Activated CD4-positive, alpha-beta T cell treated with anti-CD3 and anti-CD28 coated beads, Interleukin-2, Interleukin-6, amounts not matched to agents 100 ng/mL and 50 ng/mL, durations not matched to agents 16 hours and 8 hours (primary cell): ENCODE measurements around the gene P2RX5.

Experiments used
- DNase-seq: peaks from one replicate; pipeline ENCODE4 v3.0.0-alpha.2; 2020

P2RX5 gene

DNA sequence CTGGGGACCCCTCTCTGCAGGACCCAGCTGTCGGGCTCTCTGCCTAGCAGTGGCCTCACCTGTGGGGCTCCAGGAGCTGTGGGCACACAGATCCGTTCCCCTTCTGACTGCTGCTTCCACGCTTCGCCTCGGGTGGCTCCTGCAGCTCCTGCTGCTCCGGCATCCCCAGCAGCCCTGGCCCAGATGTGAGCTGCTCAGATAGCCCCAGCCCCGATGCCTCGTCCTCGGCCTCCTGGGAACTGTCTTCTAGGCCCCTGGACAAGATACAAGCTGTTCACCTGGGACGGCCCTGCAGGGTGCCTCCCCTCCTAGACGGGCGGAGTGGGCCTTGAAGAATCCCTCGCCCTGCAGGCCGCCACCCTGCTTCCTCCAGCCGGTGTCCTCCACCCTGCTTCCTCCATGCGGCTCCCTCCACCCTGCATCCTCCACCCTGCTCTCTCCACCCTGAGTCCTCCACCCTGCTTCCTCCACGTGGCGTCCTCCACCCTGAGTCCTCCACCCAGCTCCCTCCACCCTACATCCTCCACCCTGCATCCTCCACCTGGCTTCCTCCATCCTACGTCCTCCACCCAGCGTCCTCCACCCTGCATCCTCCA, 16.3 kb downstream of the P2RX5 start:
- no peak for DNase-seq

DNA sequence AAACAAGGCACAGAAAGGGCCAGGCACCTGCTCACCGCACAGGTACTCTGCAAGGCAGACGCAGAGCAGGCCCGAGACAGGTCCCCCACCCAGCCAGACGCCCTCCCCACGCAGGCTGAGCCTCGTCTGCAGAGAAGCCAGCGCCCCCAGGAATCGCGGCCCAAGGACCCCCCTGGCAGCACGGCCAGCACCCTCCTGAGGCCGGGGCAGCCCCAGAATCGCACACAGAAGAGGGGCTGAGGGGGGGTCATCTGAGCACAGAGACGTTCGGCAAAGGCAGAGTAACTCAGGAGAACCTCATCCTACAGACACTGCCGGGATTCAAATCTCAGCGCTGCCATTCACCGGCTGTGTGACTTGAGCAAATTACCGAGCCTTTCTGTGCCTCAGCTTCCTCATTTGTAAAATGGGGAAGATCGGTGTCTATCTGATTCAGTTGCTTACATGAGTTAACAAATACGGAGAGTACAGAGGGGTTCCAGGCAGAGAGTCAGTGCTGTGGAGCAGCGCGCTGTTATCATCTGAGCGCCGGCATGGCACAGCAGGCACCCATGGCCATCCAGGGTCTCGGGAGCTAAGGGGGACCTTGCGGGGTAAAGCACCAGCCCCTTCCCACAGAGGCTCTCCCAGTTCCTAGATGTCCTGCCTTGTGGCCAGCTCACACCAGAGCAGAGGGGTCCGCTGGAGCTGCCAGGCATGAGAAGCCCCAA, 17.0 kb downstream of the P2RX5 start:
- DNase-seq: no peak

DNA sequence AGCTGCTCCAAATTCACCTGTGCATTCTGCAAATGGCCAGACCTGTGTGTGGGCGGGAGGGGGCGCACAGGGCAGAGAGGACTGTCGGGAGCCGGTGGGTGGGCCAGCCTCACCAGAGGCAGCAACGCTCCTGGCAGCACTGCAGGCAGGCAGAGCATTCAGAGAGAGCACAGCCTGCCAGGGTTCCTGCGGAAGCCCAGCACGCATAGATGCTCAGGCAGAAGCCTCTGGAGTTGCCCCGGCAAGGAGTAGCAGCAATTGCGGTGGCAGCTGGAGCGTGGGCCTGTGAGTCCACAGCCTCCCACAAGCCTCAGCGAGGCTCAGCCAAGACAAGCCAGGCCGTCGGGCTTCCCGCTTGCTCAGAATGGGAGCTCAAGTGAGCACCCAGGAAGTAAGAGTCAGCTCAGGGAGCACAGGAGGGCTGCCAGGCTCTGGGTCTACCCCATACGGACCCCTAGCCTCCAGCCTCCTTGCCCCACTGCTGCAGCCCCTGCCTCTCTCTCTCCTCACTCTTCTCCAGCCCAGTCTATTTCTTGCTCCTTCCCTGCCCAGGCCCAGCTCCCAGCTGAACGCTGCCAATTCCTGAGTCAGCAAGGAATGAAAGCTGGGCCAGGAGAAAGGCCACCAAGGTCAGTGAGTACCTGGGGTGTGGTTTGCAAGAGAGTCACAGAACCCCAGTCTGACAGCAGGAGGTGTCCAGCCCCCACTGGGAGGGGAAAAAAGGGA, 17.7 kb downstream of the P2RX5 start:
- DNase-seq: no peak

DNA sequence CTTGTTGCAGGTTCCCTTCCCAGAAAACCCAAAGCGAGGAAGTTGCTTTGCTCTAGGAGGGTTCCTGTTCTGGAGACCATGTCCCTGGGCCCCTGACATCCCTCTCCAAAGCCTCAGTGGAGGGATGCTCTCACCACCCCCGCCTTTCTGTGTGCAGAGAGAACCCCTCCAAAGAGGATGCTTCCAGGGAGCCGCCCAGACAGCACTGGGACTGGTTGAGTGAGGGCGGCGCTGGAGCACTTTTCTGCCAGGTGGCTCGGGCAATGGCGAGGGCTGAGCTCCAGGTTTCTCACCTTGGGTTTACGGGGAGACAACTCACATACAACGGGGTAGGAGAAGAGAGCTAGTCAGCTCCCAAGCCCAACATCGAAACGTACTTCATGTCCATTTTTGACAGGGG, 20.1 kb downstream of the P2RX5 start:
- DNase-seq: no peak

GRCh38 chr17:3672571-3672970, 23.4 kb downstream of the P2RX5 start:
- DNase-seq: no peak

GRCh38 chr17:3669548-3669947, 26.4 kb downstream of the P2RX5 start:
- no peak for DNase-seq

DNA sequence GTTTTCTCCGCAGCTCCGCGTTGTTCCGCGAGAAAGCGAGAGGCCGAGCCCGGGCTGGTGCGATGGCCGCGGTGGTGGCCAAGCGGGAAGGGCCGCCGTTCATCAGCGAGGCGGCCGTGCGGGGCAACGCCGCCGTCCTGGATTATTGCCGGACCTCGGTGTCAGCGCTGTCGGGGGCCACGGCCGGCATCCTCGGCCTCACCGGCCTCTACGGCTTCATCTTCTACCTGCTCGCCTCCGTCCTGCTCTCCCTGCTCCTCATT, 26.9 kb downstream of the P2RX5 start:
- no peak for DNase-seq

DNA sequence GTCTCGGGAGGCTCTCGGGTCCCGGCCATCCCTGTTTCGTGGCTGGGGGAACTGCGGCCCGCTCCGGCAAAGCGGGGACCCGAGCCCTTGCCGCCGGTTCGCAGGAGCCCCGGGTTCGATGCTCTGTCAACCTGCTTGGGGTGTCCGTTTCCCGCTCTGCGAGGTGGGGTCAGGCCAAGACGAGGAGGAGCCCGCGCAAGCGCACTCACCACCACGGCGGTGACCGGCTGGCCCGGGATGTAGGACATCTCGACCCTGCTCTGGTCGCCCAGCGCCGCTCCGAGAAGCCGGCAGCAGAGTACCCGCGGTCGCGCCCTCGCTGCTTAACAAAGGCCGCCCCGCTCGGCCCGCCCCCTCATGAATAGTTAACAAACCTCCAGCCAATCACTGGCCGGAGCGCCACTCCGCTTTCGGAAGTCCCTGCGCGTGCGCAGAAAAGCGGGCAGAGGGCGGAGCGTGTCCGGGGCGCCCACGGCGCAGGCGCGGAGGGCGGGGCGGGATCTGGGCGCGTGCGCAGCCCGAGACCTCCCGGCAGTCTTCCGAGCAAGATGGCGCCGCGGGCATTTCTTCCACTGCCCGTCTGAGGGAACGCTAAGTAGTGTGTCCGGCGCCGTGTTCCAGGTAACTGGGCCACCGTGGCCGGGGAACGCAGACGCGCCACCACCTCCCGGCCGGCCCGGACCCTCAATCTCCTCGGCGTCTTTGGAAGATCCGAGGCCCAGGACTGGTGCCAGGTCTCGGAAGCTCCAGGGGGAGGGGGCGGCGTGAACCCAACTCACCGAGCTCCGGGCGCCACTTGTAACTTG, 27.5 kb downstream of the P2RX5 start, which contains the start of the genes EMC6 and TAX1BP3:
Gene EMC6 (plus strand): TSS at position 534 of the 806 bp plus-strand sequence. CDS start 335 bp downstream, outside the sequence.
Gene TAX1BP3 (minus strand): TSS at position 300 of the 806 bp plus-strand sequence. CDS start 52 bp downstream, at position 248.
- peak; percentile 100 for DNase-seq

DNA sequence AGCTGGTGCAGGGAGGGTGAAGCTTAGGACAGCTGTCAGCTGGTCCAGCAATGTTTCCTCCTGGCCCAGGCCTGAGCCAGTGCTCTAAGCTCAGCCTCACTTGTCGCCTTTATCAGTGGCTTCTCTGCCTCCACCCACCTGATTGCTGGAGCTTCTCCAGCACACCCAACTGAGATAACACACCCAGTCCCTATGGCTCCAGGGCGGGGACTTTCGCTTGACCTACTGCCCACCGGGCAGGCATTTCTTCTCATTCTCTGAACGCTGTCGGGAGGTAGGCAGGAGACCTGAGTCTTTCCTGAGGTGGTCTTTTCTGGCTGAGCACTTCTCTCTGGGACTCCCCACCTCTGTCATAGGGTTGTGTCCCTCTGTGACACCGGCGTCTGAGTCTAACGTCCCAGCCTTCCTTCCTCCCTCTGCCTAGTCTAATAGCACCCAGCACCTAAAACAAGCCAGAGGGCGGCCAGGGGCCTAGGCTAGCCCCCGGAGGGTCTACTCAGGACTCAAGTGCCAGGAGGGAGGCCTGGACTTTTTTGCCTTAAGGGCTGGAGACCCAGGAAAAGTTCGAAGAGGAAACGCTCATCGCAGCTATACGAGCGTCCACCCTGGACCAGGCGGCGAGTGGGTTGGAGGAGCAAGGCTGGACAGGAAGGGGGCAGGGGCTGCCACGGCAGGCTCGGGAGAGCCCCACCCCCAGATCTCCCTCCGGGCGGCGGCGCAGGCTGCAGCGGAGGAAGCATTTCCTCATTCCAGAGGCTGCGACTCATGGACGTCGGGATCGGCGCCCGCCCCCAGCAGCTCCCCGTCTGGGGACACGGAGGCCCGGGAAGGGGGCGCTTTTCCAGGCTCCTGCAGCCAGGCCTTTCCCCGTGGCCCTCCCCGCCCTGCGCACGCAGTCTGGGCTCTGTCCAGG, 28.3 kb downstream of the P2RX5 start:
- peak; percentile 19 for DNase-seq

DNA sequence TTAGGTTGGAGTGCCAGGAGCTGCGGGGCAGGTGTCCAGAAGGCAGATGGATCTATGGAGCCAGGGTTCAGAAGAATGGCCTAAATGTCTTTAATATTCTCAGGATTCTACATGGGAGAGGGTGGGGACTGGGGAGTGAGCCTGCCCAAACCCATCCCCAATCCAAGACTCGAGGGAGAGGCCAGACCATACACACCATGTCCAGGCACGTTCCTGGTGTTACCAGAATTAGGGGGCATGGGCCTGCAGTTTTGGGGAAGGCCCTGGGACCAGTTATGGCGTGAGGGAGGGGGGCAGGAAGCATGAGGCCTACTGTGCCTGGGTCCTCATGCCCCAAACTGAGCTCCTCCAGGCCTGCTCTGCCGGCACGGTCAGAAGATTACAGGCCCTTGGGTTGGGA, 29.4 kb downstream of the P2RX5 start:
- no peak for DNase-seq

DNA sequence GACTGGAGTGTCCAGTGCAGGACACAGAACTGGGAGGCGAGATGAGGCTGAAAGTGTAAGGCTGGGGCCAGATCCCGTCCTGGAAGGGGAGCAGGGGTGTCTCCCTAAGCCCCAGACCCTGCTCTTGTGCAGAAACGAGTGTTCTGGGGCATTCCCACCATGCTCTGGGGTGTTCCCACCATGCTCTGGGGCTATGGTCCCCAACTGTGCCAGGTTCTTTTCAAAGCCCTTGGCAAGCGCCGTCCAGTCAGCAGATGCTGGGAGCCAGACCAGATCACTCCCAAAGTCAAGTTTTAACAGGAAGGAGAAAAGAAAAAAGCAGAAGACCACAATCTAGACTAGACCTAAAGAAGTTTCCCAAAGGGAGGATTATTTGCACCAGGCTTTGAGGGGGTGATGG, 30.1 kb downstream of the P2RX5 start:
- no peak for DNase-seq

DNA sequence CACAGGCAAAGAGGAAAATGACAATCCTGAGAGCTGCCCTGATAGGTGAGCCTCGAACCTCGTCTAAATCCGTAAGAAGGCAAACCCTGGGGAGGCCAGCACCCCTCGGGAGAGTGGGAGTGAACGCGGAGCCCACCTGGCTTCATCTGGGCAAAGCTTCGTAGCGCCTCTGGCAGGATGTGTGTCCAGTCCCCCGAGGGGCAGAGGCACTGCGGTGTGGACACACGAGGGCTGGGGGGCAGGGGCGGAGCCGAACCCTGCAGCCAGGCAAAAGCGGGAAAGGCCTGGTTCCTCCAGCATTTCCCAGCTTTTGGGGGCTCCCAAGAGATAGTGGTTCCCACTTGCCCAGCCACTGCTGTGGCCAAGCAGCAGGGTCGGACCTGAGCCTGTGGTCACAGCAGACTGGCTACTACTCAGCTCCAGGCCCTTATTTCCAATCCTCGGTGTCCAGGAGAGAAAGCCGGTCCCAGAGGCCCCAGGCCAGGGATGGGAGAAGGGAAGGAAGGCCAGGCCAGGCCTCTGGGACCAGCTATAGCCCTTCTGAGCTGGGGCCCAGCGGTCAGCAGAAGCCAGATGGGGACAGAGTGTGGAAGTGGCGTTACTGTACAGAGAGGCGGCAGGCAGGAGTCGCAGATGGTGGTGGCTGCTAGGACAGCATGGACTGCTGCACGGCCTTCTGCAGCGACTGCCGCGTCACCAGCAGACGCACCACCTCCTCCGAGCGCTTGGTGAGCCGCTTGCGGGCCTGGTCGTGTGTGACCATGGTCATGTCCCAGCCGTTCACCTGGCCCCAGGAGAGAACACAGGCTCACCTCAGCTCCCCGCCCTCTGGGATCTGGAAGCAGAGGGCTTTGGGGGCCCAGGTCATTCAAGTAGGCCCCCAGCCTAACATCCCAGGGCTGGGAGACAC, 32.6 kb downstream of the P2RX5 start:
- DNase-seq: no peak

DNA sequence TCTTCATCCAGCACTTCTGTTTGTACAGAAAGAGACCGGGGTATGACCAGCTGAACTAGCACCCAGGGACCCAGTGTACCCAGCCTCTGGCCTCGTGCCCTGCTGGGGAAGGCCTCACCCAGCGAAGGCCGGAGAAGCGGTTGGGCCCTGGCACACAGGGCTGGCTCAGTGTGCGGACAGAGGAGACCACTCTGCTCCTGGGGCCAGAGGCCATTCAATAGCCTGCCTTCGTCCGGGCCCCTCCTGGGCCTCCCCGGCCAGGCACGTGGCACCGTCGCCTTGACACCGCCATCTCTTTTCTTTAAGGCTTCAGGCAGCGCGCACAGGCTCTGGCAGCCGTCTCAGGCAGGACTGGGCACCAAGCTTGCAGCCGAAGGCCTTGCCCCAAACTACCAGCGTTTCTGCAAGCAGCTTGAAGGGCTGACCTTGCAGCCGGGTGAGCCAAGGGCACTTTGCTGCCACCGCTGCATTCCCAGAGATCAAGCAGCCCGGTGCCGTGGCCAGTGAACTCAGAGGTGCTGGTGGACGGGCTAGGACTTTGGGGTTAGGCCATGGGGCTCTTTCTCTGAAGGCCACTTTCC, 35.6 kb downstream of the P2RX5 start:
- DNase-seq: no peak

GRCh38 chr17:3659541-3660111, 36.3 kb downstream of the P2RX5 start:
- no peak for DNase-seq

DNA sequence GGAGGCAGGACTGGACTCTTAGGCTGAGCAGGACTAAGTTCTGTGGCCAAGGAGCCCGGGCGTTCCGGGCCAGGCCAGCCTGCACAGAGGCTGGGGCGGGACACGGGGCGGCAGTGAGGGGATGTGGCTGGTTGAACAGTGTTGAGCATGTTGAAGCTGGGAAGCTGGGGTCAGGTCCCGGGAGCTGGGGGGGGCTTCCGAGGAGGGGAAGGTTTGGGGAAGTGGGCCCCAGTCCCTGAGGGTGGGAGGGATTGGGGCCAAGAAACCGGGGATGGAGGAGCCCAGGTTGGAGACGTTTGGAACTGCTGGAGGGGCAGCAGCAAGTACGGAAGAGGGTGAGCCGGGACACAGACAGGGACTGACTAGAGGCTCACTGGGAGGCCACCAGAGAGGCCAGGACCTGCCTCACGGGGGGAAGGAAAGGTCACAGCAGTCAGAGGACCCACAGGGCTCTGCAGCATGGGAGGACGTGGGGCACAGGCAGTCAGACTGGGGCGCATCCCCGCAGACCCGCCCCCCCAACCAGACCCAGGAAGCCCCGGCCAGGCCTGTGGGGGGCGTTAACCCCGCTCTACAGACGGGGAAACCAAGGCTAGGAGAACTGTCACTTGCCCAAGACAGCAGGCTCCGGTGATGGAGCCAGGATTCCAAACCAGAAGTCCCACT, 37.0 kb downstream of the P2RX5 start:
- DNase-seq: no peak

DNA sequence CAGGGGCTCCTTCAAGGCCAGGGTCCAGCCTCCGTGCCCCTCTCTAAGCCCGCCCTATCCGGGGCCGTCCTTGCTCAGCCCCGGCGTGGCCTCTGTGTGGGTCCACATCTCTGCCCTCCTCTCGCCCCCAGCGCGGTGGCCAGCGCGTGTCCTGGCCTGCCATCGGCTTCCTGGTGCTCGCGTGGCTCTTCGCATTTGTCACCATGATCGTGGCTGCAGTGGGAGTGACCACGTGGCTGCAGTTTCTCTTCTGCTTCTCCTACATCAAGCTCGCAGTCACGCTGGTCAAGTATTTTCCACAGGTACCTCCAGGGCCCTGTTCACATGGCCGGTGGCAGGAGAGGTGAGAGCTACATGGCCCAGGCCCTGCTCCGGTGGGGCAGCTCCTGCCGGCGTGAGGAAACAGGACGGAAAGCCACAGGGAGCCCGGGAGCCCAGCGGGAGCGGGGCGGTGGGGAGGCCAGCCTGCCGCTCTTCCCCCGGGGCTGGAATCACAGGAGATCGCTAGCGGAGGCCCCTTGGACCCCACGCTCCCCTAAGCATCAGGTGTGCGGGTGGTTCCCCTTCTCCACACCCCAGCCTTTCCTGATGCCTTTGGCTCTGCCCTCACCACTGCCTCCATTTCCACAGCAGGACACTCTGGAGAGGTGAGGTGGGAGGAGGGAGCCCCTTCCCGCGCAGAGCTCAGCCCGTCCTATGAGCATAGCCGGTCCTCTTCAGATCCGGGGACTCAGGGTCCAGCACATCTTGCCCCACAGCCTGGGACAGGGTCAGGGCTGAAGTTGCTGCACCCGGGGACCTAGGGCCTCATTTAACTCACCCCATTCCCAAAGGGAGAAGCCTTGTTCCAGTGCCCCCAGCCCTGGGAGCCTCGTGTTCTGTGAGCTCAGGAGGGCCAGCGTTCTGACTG, 37.8 kb downstream of the P2RX5 start:
- DNase-seq: no peak

DNA sequence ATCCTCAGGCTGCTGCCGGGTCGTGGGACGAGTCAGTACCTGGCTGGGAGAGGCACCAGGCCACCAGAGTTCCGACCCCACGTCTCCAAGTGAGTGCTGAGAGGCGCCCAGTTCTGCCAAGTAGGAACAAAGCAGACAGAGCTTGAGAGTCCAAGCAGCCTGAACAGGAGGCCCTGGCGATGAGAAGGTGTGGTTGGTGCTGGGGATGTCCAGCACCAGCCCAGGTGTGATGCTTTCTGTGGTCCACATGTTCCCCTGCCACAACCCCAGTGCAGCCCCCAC, 38.4 kb downstream of the P2RX5 start:
- no peak for DNase-seq

DNA sequence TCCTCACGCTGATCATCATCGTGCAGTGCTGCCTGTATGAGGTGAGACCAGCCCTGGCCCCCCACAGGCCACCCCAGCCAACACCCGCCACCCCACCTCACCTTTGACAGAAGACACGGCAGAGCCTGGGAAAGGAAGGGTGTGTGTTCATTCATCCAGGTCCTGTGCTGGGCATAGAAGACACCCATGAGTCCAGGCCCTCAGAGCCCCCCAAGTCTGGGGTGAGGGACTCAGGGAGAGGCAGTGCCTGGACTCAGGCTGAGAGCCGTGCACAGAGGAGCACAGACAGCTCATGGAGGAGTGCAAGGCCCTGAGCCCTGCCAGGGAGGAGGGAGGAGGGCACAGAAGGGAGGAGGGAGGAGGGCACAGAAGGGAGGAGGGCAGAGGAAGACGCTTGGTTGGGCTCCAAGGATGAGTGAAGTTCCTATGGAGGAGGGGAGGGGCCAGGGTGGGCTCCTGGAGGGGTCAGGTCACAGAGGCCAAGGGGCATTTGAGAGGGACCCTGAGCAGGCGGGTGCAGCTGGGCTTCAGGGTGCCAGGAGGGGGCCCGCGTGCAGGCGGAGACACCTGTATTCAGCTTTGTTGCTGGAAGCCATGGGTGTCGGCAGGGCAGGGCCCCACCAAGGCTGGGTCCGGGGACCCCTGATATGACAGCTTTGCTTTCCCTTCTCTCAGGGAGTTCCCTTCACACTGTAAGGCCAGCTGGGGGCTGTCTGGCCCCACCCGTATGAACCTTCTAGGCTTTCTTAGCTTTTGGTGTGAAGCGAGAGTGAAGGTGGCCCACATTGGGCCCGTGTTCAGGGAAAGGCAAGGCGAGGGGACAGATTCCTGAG, 39.0 kb downstream of the P2RX5 start:
- no peak for DNase-seq
